CD14-positive monocyte (primary cell): ENCODE measurements around the gene SCG3. TPM values are rescaled to one million over a fixed set of nuclear protein-coding genes. Genes with fewer than 3 reads are reported as not detected.

Experiments
- DNase-seq, 3 donors: peaks; one replicate each; pipeline ENCODE4 v3.0.0-alpha.2; 2011 to 2022
- H2AFZ ChIP-seq: 2 replicates; pipeline ENCODE4 v1.6.0; 2012; ENCODE audit warnings: mild to moderate bottlenecking, low read depth, low read length, inconsistent platforms; ENCODE audit not compliant: insufficient read depth, poor library complexity, severe bottlenecking
- H3K27ac ChIP-seq, 2 donors: 1 replicate in 1 of 2; 2 replicates in 1 of 2; pipeline ENCODE4 v1.5.1; 2012 to 2013; ENCODE audit warnings: low read length in 2 of 2, control low read depth in 1 of 2, inconsistent platforms in 1 of 2, low read depth in 1 of 2, mild to moderate bottlenecking in 1 of 2
- H3K27me3 ChIP-seq, 2 donors: one replicate each; pipeline versions ENCODE4 v1.6.0 to v1.6.1; 2011 to 2013; ENCODE audit warnings: low read length in 2 of 2; ENCODE audit not compliant: control insufficient read depth in 2 of 2, insufficient read depth in 2 of 2
- H3K36me3 ChIP-seq, 2 donors: replicated peaks in 1 of 2; 1 replicate in 1 of 2; 2 replicates in 1 of 2; pipeline versions ENCODE4 v1.5.1 to v1.6.1; 2012 to 2013; ENCODE audit warnings: low read length in 2 of 2, control low read depth in 1 of 2, inconsistent platforms in 1 of 2, mild to moderate bottlenecking in 1 of 2; ENCODE audit not compliant: insufficient read depth in 2 of 2, control insufficient read depth in 1 of 2
- H3K4me1 ChIP-seq, 2 donors: 1 replicate in 1 of 2; 2 replicates in 1 of 2; pipeline versions ENCODE4 v1.5.1 to v1.6.1; 2012 to 2013; ENCODE audit warnings: low read length in 2 of 2, control low read depth in 1 of 2, inconsistent platforms in 1 of 2, mild to moderate bottlenecking in 1 of 2, moderate library complexity in 1 of 2; ENCODE audit not compliant: insufficient read depth in 2 of 2, control insufficient read depth in 1 of 2
- H3K4me2 ChIP-seq: replicated peaks from 2 replicates; pipeline ENCODE3; 2012; ENCODE audit warnings: low read length, moderate library complexity, mild to moderate bottlenecking; ENCODE audit not compliant: poor library complexity, severe bottlenecking; ENCODE audit errors: extremely low read depth
- H3K4me3 ChIP-seq, 3 experiments: fragments of 200-600 bp in 1 of 3; sonication (generic) in 1 of 3; replicated peaks in 1 of 3; 1 replicate in 2 of 3; 2 replicates in 1 of 3; pipeline ENCODE4 v1.5.1; 2011 to 2013; ENCODE audit warnings: low read length in 3 of 3, mild to moderate bottlenecking in 3 of 3, control low read depth in 2 of 3, low read depth in 2 of 3, inconsistent platforms in 1 of 3, moderate library complexity in 1 of 3
- H3K79me2 ChIP-seq: 2 replicates; pipeline ENCODE4 v1.6.0; 2012; ENCODE audit warnings: mild to moderate bottlenecking, control low read depth, inconsistent platforms, low read length, moderate library complexity; ENCODE audit not compliant: insufficient read depth
- H3K9ac ChIP-seq: 2 replicates; pipeline ENCODE4 v1.6.0; 2017; ENCODE audit warnings: low read length, mild to moderate bottlenecking; ENCODE audit not compliant: insufficient read depth, poor library complexity, severe bottlenecking
- H3K9me3 ChIP-seq, 2 donors: replicated peaks in 1 of 2; 1 replicate in 1 of 2; 2 replicates in 1 of 2; pipeline versions ENCODE4 v1.5.1 to v1.6.1; 2012 to 2013; ENCODE audit warnings: low read length in 2 of 2, control low read depth in 1 of 2; ENCODE audit not compliant: control insufficient read depth in 1 of 2, insufficient read depth in 1 of 2
- H4K20me1 ChIP-seq: 2 replicates; pipeline ENCODE4 v1.6.0; 2012; ENCODE audit warnings: mild to moderate bottlenecking, low read length, control low read depth, moderate library complexity; ENCODE audit not compliant: insufficient read depth
- H3K27ac Mint-ChIP-seq, 7 donors: one replicate each; pipeline ENCODE4 v1.8.0; 2020; ENCODE audit warnings: mild to moderate bottlenecking in 7 of 7, mixed read lengths in 7 of 7, moderate library complexity in 6 of 7, inconsistent platforms in 2 of 7
- H3K27me3 Mint-ChIP-seq, 3 donors: one replicate each; pipeline ENCODE4 v1.8.0; 2021 to 2022; ENCODE audit warnings: low read depth in 3 of 3, mild to moderate bottlenecking in 3 of 3, mixed read lengths in 3 of 3, moderate library complexity in 3 of 3, inconsistent platforms in 1 of 3
- H3K36me3 Mint-ChIP-seq, 2 donors: one replicate each; pipeline ENCODE4 v1.8.0; 2020; ENCODE audit warnings: mixed read lengths in 2 of 2, inconsistent platforms in 1 of 2, mild to moderate bottlenecking in 1 of 2
- H3K4me1 Mint-ChIP-seq: one replicate; pipeline ENCODE4 v1.8.0; 2020; ENCODE audit warnings: mild to moderate bottlenecking, mixed read lengths
- H3K4me3 Mint-ChIP-seq, 2 donors: one replicate each; pipeline ENCODE4 v1.8.0; 2020; ENCODE audit warnings: mild to moderate bottlenecking in 2 of 2, mixed read lengths in 2 of 2, moderate library complexity in 1 of 2
- H3K9me3 Mint-ChIP-seq, 7 donors: one replicate each; pipeline ENCODE4 v1.8.0; 2020 to 2022; ENCODE audit warnings: mixed read lengths in 7 of 7, mild to moderate bottlenecking in 6 of 7, moderate library complexity in 6 of 7, inconsistent platforms in 2 of 7
- CTCF ChIP-seq: fragments of 200-600 bp; IDR thresholded peaks from one replicate; pipeline ENCODE4 v1.8.0; 2022; ENCODE audit warnings: antibody characterized with exemption, mild to moderate bottlenecking
- WGBS: methylation state at CpG from one replicate; pipeline ENCODE4 v1.1.5; 2013; ENCODE audit warnings: missing lambda C conversion rate; ENCODE audit not compliant: insufficient coverage; 5-methylcytosine and 5-hydroxymethylcytosine counted together
- intact Hi-C, 2 donors: fragments of 100-400 bp; cut with micrococcal nuclease; formaldehyde crosslinking; loops; one replicate each; pipeline versions ENCODE4 v1.15.0 to v1.15.1; 2023
- polyA plus RNA-seq, 3 donors: library from polyadenylated mRNA; depleted of rRNA in 1 of 3; unstranded in 2 of 3; stranded (reverse) in 1 of 3; fragments of 300-500 nt in 2 of 3; fragments of >200 nt in 1 of 3; fragmentation: Illumina TruSeq in 2 of 3; gene quantifications; 1 replicate in 2 of 3; 2 replicates in 1 of 3; pipeline ENCODE4 v1.2.3, GENCODE V29; 2012 to 2021

Gene SCG3
- polyA plus RNA-seq, 3 donors = not detected

- no CpG with 5 or more reads among the region's 1 CpG for WGBS
- no peaks in the 10 kb centered on the region for H3K9me3 ChIP-seq
- H3K36me3 ChIP-seq = no peaks in the 10 kb centered on the region
- Mint-ChIP-seq H3K36me3 (no peaks in the 10 kb centered on the region), H3K27ac (no peak overlapping the region), H3K4me1 (peaks cover 15% of the 10 kb centered on the region), H3K4me3 (no peak overlapping the region), H3K27me3 (peaks cover 10 to 24% (median 23%) of the 10 kb centered on the region in 3 donors), H3K9me3 (peaks cover 0 to 1% (median 0%) of the 10 kb centered on the region in 7 donors)
- H3K9ac ChIP-seq = no peak overlapping the region
- intact Hi-C loops = no loop called here
- H2AFZ ChIP-seq = no peak overlapping the region
- peaks cover 12% of the 10 kb centered on the region in 2 donors for H3K4me1 ChIP-seq
- TF ChIP-seq CTCF = no peak
- H3K4me3 ChIP-seq = no peak overlapping the region
- no peak overlapping the region for H3K4me2 ChIP-seq
- no peak overlapping the region for H3K27ac ChIP-seq
- no peak for DNase-seq
- peaks cover 22 to 25% of the 10 kb centered on the region in 2 donors for H3K27me3 ChIP-seq
- no peaks in the 10 kb centered on the region for H4K20me1 ChIP-seq
- no peaks in the 10 kb centered on the region for H3K79me2 ChIP-seq
Observed at GRCh38 chr15:51687565-51687964, 6.3 kb downstream of the SCG3 start.

- no peak overlapping the region for H3K27ac ChIP-seq
- H3K4me1 ChIP-seq = peaks cover 12% of the 10 kb centered on the region in 2 donors
- H3K36me3 ChIP-seq = no peaks in the 10 kb centered on the region
- H3K9me3 ChIP-seq = no peaks in the 10 kb centered on the region
- H3K36me3 Mint-ChIP-seq = no peaks in the 10 kb centered on the region
- no peaks in the 10 kb centered on the region for H3K79me2 ChIP-seq
- H3K27me3 Mint-ChIP-seq = peaks cover 6 to 18% (median 17%) of the 10 kb centered on the region in 3 donors
- H3K9me3 Mint-ChIP-seq = peaks cover 0 to 1% (median 0%) of the 10 kb centered on the region in 7 donors
- H3K27me3 ChIP-seq = peaks cover 13 to 15% of the 10 kb centered on the region in 2 donors
- WGBS = no CpG with 5 or more reads among the region's 2 CpGs
- DNase-seq = no peak
- H2AFZ ChIP-seq = no peak overlapping the region
- H3K4me1 Mint-ChIP-seq = peaks cover 20% of the 10 kb centered on the region
- no peaks in the 10 kb centered on the region for H4K20me1 ChIP-seq
- no peak overlapping the region for H3K4me3 ChIP-seq
- no peak overlapping the region for H3K4me2 ChIP-seq
- no peak overlapping the region for H3K27ac Mint-ChIP-seq
- intact Hi-C loops = no loop called here
- no peak overlapping the region for H3K9ac ChIP-seq
- no peak for TF ChIP-seq CTCF
- no peak overlapping the region for H3K4me3 Mint-ChIP-seq
Observed at GRCh38 chr15:51688863-51689262, 7.6 kb downstream of the SCG3 start.
